ENCODE measurements around the gene INSC. TPM values are rescaled to one million over a fixed set of nuclear protein-coding genes. Genes with fewer than 3 reads are reported as not detected.

INSC gene
- total RNA-seq, 1 experiment from 2014 or later, result not detected

- CTCF ChIA-PET, result no interaction called here
- Mint-ChIP-seq H3K4me1 (ENCODE audit: low read depth, unreplicated experiment) (no peaks in the 10 kb centered on the region), H3K36me3 (ENCODE audit: insufficient read depth, unreplicated experiment) (no peaks in the 10 kb centered on the region), H3K27ac (ENCODE audit: unreplicated experiment) (no peak overlapping the region), H3K27me3 (ENCODE audit: unreplicated experiment) (peaks cover 14% of the 10 kb centered on the region), H3K4me3 (ENCODE audit: low read depth, unreplicated experiment) (no peak overlapping the region), H3K9me3 (ENCODE audit: low read depth, unreplicated experiment) (no peaks in the 10 kb centered on the region)
- intact Hi-C loops (cut with micrococcal nuclease; ENCODE audit: unreplicated experiment), result no loop called here
- DNase-seq, result no peak
- no peak for TF ChIP-seq CTCF (IDR thresholded peaks at IDR 0.05; ENCODE audit: unreplicated experiment)
- no TSS peak for BruUV-seq (replicated peaks)
Measured at GRCh38 chr11:15238856-15239255, 124.1 kb downstream of the INSC start.

GRCh38 chr11:15248749-15249148 lies 134.0 kb downstream of the INSC start:
- no peak for TF ChIP-seq CTCF (IDR thresholded peaks at IDR 0.05; ENCODE audit: unreplicated experiment)
- Mint-ChIP-seq H3K36me3 (ENCODE audit: insufficient read depth, unreplicated experiment) (no peaks in the 10 kb centered on the region), H3K4me1 (ENCODE audit: low read depth, unreplicated experiment) (no peaks in the 10 kb centered on the region), H3K27me3 (ENCODE audit: unreplicated experiment) (peaks cover 33% of the 10 kb centered on the region), H3K27ac (ENCODE audit: unreplicated experiment) (no peak overlapping the region), H3K4me3 (ENCODE audit: low read depth, unreplicated experiment) (no peak overlapping the region), H3K9me3 (ENCODE audit: low read depth, unreplicated experiment) (no peaks in the 10 kb centered on the region)
- no TSS peak for BruUV-seq (replicated peaks)
- DNase-seq, result no peak
- intact Hi-C loops (cut with micrococcal nuclease; ENCODE audit: unreplicated experiment), result no loop called here
- CTCF ChIA-PET, result no interaction called here

GRCh38 chr11:15258433-15259165 lies 143.9 kb downstream of the INSC start:
- peaks cover 17% of the 10 kb centered on the region for H3K4me1 Mint-ChIP-seq (ENCODE audit: low read depth, unreplicated experiment)
- CTCF ChIA-PET, result interaction anchor here (0.8 to 1.2 kb wide), 4 partner anchors 13 to 350 kb away, joined by 3 to 4 read pairs (median 4); no protein-coding TSS in a partner anchor
- H3K27me3 Mint-ChIP-seq (ENCODE audit: unreplicated experiment), result peaks cover 6% of the 10 kb centered on the region
- peak; percentile 40 for DNase-seq
- no TSS peak for BruUV-seq (replicated peaks)
- no peak overlapping the region for H3K4me3 Mint-ChIP-seq (ENCODE audit: low read depth, unreplicated experiment)
- intact Hi-C loops (cut with micrococcal nuclease; ENCODE audit: unreplicated experiment), result no loop called here
- H3K27ac Mint-ChIP-seq (ENCODE audit: unreplicated experiment), result peak overlapping the region; percentile 66
- no peaks in the 10 kb centered on the region for H3K36me3 Mint-ChIP-seq (ENCODE audit: insufficient read depth, unreplicated experiment)
- TF ChIP-seq CTCF (IDR thresholded peaks at IDR 0.05; ENCODE audit: unreplicated experiment), result no peak
- no peaks in the 10 kb centered on the region for H3K9me3 Mint-ChIP-seq (ENCODE audit: low read depth, unreplicated experiment)

- Mint-ChIP-seq H3K36me3 (ENCODE audit: insufficient read depth, unreplicated experiment) (no peaks in the 10 kb centered on the region), H3K9me3 (ENCODE audit: low read depth, unreplicated experiment) (peaks cover 5% of the 10 kb centered on the region), H3K4me1 (ENCODE audit: low read depth, unreplicated experiment) (no peaks in the 10 kb centered on the region), H3K27ac (ENCODE audit: unreplicated experiment) (no peak overlapping the region), H3K4me3 (ENCODE audit: low read depth, unreplicated experiment) (no peak overlapping the region), H3K27me3 (ENCODE audit: unreplicated experiment) (no peaks in the 10 kb centered on the region)
- no peak for TF ChIP-seq CTCF (IDR thresholded peaks at IDR 0.05; ENCODE audit: unreplicated experiment)
- no peak for DNase-seq
- CTCF ChIA-PET, result no interaction called here
- intact Hi-C loops (cut with micrococcal nuclease; ENCODE audit: unreplicated experiment), result no loop called here
- BruUV-seq (replicated peaks), result no TSS peak
Measured at GRCh38 chr11:15266999-15267398, 152.3 kb downstream of the INSC start.
